ENCODE measurements around the gene EIF3L.

Gene EIF3L

DNA sequence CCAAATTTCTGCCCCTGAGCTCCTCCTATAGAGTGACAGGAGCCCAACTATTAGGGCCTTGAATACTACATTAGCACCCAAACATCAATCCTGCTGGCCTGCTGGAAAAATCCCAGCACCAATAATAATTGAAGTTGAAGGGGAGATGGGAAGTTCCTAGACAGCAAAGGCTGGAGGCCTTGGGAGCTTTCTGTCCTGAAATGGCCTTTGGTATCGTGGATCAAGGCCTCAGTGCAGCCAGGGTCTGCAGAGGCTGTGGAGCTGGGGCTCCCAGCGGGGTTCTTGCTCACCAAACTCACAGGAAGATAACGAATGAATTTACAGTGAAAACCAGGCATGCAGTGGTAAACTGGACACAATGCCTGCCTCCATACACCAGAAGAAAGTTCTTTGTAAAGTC is 47.7 kb downstream of the EIF3L start:
- DNase-seq (no peak), ATAC-seq (replicated peaks) (no peak)
- H3K27me3 Mint-ChIP-seq: no peaks in the 10 kb centered on the region
- H3K4me3 Mint-ChIP-seq: no peak overlapping the region
- peaks cover 7 to 23% of the 10 kb centered on the region in 2 donors for H3K4me1 Mint-ChIP-seq
- H3K27ac Mint-ChIP-seq: peak overlapping the region; percentile 93
- H3K9me3 Mint-ChIP-seq: no peaks in the 10 kb centered on the region
- H3K36me3 Mint-ChIP-seq: peaks cover 13 to 14% of the 10 kb centered on the region in 2 donors

DNA sequence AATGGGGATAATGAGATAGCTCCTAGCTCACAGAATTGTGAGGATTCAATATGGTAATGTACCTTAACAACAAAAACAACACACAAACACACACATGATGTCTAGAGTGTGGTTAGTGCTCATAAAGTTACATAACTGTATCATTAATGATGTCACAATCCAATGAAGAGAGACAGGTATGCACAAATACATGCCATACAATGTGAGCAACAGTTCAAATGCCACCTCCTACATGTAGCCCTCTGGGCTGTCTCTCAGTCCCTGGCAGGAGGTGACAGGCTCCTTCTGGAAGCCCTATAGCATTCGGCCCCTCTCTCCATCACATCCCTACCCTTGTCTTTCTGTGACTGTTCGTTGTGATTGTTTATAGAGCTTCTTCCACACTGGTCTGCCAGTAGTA is 48.6 kb downstream of the EIF3L start:
- Mint-ChIP-seq H3K36me3 (peaks cover 9% of the 10 kb centered on the region in 2 donors), H3K27ac (peak overlapping the region; percentile 39), H3K27me3 (no peaks in the 10 kb centered on the region), H3K4me1 (peaks cover 7 to 23% of the 10 kb centered on the region in 2 donors), H3K9me3 (no peaks in the 10 kb centered on the region), H3K4me3 (no peak overlapping the region)
- ATAC-seq (replicated peaks) (no peak), DNase-seq (no peak)

DNA sequence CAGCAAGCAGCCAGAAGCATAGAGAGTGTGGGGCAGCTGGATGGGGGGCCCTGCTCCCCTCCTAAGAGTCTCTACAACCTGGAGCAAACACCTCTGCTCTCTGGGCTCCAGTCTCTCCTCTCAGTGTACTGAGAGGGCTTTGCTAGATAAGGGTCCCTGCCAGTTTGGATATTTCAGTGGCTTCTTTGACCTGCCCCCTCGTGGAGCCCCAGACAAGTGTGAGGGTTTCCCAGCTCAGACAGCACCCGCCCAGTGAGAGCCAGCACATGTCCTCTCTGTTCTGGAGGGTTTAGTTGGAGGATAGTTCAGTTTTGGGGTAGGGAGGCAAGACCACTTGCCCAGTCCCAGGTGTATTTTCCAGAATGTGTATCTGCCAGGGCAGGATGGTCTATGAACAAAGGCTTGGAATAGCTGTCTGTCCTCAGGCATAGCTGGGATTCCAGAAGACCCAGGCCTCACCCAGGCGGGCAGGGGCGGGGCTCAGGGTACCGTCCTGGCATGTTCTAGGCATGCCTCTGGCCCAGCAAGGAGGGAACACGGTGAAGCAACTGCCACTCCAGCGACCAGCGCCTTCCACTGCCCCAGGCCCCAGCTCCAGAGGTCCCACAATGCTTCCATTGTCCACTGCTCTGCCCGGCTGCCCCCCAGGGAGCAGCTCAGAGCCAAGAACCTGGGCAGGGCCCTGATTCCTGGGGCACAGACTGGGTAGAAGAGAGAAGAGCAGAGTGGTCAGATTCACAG is 49.4 kb downstream of the EIF3L start:
- peaks cover 3 to 4% of the 10 kb centered on the region in 2 donors for H3K36me3 Mint-ChIP-seq
- no peaks in the 10 kb centered on the region for H3K27me3 Mint-ChIP-seq
- H3K9me3 Mint-ChIP-seq: no peaks in the 10 kb centered on the region
- ATAC-seq (replicated peaks) (no peak), DNase-seq (no peak)
- H3K4me3 Mint-ChIP-seq: no peak overlapping the region
- no peak overlapping the region for H3K27ac Mint-ChIP-seq
- H3K4me1 Mint-ChIP-seq: peaks cover 7 to 23% of the 10 kb centered on the region in 2 donors

DNA sequence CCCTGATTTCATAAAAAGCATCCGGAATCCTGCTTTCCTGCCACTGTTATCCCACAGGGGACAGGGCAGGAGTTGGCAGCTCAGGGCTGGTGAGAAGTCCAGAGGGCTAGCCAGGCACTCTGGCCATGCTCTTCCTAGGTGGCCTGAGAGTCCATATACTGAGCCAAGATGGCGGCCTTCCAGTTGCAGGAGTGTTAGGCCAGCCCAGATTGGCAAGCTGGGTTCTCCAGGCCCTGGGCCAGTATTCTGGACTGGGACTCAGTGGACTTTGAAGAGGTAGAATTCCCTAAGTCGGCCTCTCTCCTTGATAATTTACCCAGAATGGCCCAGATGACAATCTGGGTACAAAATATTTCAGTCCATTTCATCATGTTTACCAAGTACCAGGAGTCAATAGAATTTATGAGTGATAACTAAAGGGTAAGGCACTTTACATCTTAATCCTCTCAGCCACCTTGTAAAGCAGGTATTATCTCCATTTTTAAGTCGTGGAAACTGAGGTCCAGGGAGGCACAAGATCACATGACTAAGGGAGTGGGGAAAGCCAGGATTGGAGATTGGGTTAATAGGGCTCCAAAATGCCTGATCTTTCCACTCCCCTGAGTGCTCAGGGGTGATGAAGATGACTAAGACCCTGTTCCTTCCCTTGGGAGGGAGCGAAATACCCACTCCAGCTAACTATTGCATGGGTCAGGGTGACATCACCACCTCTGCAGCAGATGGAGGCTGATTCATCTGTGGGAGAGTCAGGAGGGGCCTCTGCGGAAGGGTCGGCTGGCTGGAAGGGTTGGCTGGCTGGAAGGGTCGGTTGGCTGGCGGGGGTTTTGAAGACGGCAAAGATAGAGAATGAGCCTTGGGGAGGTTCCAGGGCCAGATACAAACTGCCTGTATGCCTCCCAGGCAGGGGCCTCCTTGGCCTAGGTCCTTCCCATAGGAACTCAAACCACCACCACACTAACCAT is 55.6 kb downstream of the EIF3L start:
- peaks cover 0 to 9% of the 10 kb centered on the region in 2 donors for H3K36me3 Mint-ChIP-seq
- DNase-seq (peak; percentile 33), ATAC-seq (replicated peaks) (peak; percentile 21 to 56)
- H3K4me1 Mint-ChIP-seq: peaks cover 23 to 28% of the 10 kb centered on the region in 2 donors
- H3K9me3 Mint-ChIP-seq: no peaks in the 10 kb centered on the region
- peak overlapping the region; percentile 85 to 89 for H3K4me3 Mint-ChIP-seq
- peak overlapping the region; percentile 96 for H3K27ac Mint-ChIP-seq
- no peaks in the 10 kb centered on the region for H3K27me3 Mint-ChIP-seq

DNA sequence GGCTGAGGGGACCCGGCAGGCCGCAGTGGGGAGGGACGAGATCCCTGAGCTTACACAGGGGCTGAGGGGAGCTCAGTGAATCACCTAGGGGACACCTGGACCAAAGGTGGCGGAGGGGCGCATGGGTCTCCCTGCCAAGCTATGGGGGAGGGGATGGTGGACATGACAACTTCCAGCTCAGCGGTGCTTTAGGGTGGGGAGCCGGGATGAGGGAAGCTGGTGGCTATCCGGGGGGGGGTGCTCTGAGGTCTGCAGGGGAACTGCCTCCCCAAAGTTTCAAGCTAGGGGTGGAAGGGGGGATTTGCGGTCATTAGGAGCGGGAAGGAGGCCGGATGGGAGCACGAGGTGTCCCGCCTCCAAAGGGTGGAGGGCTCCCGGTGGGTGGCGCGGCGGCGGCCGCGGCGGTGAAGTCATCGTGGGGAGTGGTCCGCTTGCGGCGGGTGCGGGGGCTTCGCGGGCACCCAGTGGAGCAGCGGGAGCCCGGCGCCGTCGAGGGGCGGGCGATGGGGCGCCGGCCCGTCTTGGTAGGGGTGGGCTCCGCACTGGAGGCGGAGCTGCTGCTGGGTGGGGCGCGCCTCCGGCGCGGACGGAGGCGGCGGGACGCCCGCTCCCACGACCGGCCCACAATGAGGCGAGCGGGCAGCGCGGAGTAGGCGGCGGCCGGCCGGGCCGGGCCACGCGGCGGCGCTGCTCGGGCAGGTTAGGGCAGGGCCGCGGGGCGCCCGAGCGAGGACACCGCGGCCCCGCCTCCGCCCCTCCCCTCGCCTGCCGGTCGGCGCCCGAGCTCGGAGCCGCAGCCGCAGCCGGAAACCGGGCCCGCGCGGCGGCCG is 56.5 kb downstream of the EIF3L start, which contains the start of gene MICALL1:
Gene MICALL1 (plus strand): TSS at position 764 of the 830 bp plus-strand sequence. CDS start 126 bp downstream, outside the sequence.
- Mint-ChIP-seq H3K36me3 (peaks cover 0 to 9% of the 10 kb centered on the region in 2 donors), H3K9me3 (no peaks in the 10 kb centered on the region), H3K27ac (peak within 1 kb of the TSS; percentile 96), H3K27me3 (no peaks in the 10 kb centered on the region), H3K4me3 (peak within 1 kb of the TSS; percentile 85 to 89), H3K4me1 (peaks cover 23 to 28% of the 10 kb centered on the region in 2 donors)
- DNase-seq (peak; percentile 67), ATAC-seq (replicated peaks) (peak; percentile 90 to 92)

DNA sequence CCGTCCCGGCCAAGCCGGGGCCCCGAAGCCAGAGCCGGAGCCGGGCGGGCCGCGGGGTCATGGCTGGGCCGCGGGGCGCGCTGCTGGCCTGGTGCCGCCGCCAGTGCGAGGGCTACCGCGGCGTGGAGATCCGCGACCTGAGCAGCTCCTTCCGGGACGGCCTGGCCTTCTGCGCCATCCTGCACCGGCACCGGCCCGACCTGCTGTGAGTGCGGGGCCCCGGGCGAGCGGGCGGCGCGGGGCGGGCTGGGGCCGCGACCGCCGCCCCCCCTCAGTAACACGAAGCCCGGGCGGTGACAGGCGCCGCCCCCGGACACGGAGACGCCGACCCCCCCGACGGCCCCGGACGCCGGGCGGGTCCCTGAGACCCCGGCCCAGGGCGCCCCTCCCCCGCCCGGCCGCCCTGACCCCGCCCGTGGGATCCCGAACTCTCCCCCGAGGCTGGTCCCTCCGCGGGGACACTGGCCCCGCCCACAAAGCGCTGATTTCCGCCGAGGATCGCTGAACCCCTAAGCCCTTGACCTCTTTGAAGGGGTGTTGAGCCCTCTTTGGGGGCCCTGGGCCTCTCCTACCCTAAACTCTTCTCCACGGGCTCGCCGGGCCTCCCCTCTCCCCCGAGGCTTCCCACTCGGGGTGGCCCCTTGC is 57.3 kb downstream of the EIF3L start:
- H3K9me3 Mint-ChIP-seq: no peaks in the 10 kb centered on the region
- DNase-seq (no peak), ATAC-seq (replicated peaks) (peak; percentile 56 to 63)
- H3K4me3 Mint-ChIP-seq: peak overlapping the region; percentile 76 to 89
- H3K27ac Mint-ChIP-seq: peak overlapping the region; percentile 80
- H3K36me3 Mint-ChIP-seq: peaks cover 0 to 9% of the 10 kb centered on the region in 2 donors
- no peaks in the 10 kb centered on the region for H3K27me3 Mint-ChIP-seq
- H3K4me1 Mint-ChIP-seq: peaks cover 23 to 28% of the 10 kb centered on the region in 2 donors

DNA sequence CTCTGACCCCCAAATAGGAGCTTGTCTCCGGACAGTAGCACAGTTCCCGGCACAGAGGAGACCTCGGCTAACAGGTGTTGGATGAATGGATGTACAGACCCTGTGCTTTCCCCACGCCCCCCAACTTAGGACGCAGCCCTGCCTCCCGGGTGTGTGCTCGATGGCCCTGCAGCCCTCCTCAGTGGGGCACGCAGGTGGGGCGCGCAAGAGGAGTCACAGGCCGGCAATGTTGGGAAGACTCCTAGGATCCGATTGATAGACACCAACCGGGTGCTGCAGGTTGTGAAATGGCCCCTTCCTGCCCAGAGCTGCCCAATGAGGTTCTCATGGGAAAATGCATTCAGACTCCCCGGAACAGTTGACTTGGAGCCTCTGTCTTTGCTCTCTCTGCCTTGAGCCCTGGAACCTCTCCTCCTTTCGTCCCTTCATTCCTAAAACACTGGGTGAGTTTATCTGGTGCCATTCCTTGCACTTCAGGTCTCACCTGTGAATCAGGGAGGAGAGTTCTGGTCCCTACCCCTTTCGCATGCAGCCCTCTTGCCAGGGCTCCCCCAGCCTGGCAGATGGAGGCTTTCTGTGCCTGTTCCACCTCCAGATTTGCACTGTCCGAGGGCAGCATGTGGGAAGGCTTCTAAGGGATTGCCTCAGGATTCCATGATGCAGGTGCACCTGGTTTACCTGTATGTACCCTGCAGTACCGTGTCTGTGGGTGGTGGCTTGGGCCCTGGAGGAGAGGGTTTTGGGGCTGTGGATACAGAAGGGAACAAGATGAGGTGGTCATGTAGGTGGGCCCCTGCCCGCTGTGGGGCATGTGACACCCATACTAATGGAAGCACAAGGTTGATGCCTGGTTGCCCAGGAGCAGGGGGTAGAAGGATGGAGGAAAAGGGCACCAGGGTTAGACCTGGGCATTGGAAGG is 58.1 kb downstream of the EIF3L start:
- H3K4me1 Mint-ChIP-seq: peaks cover 23 to 33% of the 10 kb centered on the region in 2 donors
- H3K36me3 Mint-ChIP-seq: peaks cover 0 to 13% of the 10 kb centered on the region in 2 donors
- ATAC-seq (replicated peaks): no peak
- H3K4me3 Mint-ChIP-seq: peak overlapping the region; percentile 76 to 89
- no peak for DNase-seq
- no peaks in the 10 kb centered on the region for H3K9me3 Mint-ChIP-seq
- H3K27ac Mint-ChIP-seq: peak overlapping the region; percentile 80
- no peaks in the 10 kb centered on the region for H3K27me3 Mint-ChIP-seq

DNA sequence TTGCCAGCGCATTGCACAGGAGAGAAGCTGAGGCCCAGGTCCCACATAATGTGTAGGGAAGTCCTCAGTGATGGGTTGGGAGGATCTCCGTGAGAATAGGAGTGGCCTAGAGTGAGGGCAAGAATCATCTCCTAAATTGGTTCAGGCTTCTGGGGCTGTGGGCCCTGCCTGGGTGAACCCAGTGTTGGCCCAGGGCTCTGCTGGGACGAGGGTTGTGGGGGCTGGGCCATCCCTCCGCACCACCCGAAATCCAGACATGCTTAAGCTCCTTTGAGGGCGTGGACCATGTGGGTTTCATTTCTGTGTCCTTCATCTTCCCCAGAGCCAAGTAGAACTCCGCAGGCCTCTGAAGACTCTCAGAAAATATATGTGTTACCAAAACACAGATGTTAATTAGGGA is 60.5 kb downstream of the EIF3L start:
- Mint-ChIP-seq H3K27me3 (no peaks in the 10 kb centered on the region), H3K36me3 (peaks cover 0 to 20% of the 10 kb centered on the region in 2 donors), H3K27ac (peak overlapping the region; percentile 37), H3K9me3 (no peaks in the 10 kb centered on the region), H3K4me1 (peaks cover 31 to 39% of the 10 kb centered on the region in 2 donors), H3K4me3 (no peak overlapping the region)
- no peak for DNase-seq
- no peak for ATAC-seq (replicated peaks)

DNA sequence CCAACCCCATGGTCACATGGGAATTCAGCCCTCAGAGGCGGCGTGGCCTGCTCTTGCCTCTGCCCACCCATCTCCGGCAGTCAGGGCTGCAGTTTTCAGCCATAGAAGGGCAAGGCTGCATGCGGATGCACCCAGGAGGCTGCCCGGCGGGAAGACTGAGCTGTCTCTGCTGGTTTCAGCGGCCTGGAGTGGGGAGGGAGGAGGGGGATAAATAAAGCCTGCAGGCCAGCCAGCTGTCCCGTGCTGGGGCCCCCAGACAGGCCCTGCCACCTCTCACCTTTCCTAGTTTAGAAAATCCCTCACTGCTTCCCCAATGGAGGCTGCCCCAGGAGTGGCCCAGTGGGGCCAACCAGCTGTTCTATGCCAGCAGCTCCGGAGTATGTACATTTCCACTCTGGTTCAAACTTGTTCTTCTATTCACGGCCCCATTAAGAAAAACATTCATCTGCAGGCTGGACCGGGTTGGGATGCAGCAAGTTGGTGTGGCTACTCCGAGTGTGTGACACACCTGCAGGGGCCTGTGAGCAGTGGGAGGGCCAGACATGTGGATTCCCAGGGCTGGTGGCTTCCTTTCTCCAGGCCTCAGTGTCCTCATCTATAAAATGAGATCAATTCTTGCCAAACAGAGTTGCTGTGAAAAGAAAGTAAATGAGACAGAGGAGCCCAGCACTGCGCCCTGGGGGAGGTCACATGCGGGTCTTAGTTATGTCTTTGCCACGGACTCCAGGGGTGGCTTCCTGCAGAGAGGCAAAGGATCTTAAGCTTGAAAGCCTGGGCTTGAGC is 61.9 kb downstream of the EIF3L start:
- Mint-ChIP-seq H3K36me3 (peaks cover 0 to 20% of the 10 kb centered on the region in 2 donors), H3K4me1 (peaks cover 21 to 30% of the 10 kb centered on the region in 2 donors), H3K27ac (no peak overlapping the region), H3K9me3 (no peaks in the 10 kb centered on the region), H3K27me3 (no peaks in the 10 kb centered on the region), H3K4me3 (no peak overlapping the region)
- DNase-seq (no peak), ATAC-seq (replicated peaks) (no peak)

DNA sequence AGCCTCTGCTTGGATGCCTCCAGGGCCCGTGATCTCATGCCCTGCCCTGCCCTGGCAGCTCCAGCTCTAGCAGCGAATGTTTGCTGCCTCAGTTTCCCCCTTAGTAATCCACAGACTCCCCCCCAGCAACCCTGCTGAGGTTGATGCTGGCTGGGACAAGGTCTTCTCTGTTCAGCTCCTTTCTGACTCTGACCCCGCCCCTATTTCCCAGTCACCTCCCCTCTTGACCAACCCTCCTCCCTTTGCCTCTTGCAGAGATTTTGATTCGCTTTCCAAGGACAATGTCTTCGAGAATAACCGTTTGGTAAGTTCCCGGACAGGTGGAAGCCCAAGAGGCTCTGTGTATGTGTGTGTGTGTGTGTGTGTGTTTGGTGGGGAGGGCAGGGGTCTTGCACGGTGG is 62.5 kb downstream of the EIF3L start:
- Mint-ChIP-seq H3K9me3 (no peaks in the 10 kb centered on the region), H3K4me1 (peaks cover 21 to 31% of the 10 kb centered on the region in 2 donors), H3K4me3 (no peak overlapping the region), H3K27me3 (no peaks in the 10 kb centered on the region), H3K36me3 (peaks cover 2 to 23% of the 10 kb centered on the region in 2 donors), H3K27ac (no peak overlapping the region)
- no peak for DNase-seq
- no peak for ATAC-seq (replicated peaks)

DNA sequence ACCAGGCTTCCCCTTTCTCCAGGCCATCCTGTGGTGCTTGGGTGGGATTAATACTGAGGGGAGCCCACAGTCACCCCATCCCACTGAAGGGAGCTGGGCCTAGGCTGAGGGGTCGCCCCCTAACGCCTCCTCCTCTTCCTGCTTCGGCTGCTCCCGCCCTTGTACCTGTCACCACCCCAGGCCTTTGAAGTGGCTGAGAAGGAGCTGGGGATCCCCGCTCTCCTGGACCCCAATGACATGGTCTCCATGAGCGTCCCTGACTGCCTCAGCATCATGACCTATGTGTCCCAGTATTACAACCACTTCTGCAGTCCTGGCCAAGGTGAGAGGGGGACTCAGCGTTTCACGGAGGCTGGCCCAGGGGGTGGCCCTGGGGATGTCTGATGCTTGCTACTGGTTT is 63.0 kb downstream of the EIF3L start:
- no peak overlapping the region for H3K4me3 Mint-ChIP-seq
- H3K4me1 Mint-ChIP-seq: peaks cover 16 to 29% of the 10 kb centered on the region in 2 donors
- H3K9me3 Mint-ChIP-seq: no peaks in the 10 kb centered on the region
- peak overlapping the region; percentile 43 for H3K27ac Mint-ChIP-seq
- H3K36me3 Mint-ChIP-seq: peaks cover 2 to 24% of the 10 kb centered on the region in 2 donors
- DNase-seq (no peak), ATAC-seq (replicated peaks) (no peak)
- H3K27me3 Mint-ChIP-seq: no peaks in the 10 kb centered on the region

DNA sequence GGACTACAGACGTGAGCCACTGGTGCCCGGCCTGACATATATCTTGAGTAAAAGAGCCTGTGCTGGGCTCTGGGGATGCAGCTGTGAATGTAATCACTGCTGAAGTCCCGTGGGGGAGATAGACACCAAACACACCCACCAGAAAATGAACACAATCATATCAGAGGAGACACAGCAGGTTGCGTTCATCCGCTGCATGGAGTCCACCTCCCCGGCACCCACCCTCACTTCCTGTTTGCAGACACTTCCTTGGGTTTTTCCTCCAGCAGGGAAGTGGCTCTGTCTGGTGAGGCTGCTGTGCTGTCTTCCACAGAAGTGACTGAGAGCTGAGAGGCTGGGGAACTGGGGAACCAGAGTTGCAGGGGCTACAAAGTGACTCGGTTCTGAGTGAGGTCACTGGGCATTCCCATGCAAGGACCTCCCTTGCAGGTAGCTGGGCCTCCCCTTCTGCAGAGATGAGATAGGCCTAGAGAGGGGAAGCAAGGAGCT is 64.1 kb downstream of the EIF3L start:
- Mint-ChIP-seq H3K36me3 (peaks cover 7 to 27% of the 10 kb centered on the region in 2 donors), H3K4me3 (no peak overlapping the region), H3K9me3 (no peaks in the 10 kb centered on the region), H3K27me3 (no peaks in the 10 kb centered on the region), H3K4me1 (peaks cover 15 to 24% of the 10 kb centered on the region in 2 donors), H3K27ac (peak overlapping the region; percentile 68)
- DNase-seq (peak; percentile 21), ATAC-seq (replicated peaks) (peak; percentile 49 to 66)
